ENCODE measurements around the gene PKP2. TPM values are rescaled to one million over a fixed set of nuclear protein-coding genes. Genes with fewer than 3 reads are reported as not detected.

The PKP2 gene
- total RNA-seq, 2 donors from 2014 or later: 130 to 187 TPM

DNA sequence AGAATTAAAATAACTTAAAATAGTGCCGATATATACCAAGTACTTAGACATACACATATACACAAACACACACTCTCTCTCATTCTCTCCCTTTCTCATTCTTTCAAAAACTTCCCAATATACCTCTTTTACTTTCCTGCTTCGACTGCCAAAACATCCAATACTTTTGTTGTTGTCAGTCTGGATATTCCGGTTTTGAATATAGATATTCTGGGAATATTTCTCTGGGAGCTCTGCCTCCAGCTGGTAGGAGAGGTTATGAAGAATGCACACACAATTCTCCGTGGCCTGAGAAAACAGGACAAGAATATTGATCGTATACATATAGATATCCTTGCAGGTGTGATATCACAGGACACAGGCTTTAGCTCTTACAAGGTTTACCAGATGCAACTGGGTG lies 74.2 kb downstream of the PKP2 start:
- intact Hi-C loops (cut with DNase I): no loop called here
- Histone ChIP-seq H3K27ac (no peak overlapping the region), H3K36me3 (no peaks in the 10 kb centered on the region), H3K27me3 (no peaks in the 10 kb centered on the region), H3K4me3 (no peak overlapping the region), H3K4me1 (no peaks in the 10 kb centered on the region), H3K9me3 (no peaks in the 10 kb centered on the region), H3K9ac (ENCODE audit: low read depth in 2 of 2, low read length in 2 of 2) (no peak overlapping the region)
- DNase-seq: no peak
- no peak for TF ChIP-seq CTCF (IDR thresholded peaks at IDR 0.05)

GRCh38 chr12:32821710-32822109 lies 74.9 kb downstream of the PKP2 start:
- H3K27me3 ChIP-seq: no peaks in the 10 kb centered on the region
- intact Hi-C loops (cut with DNase I): no loop called here
- H3K27ac ChIP-seq: no peak overlapping the region
- no peak overlapping the region for H3K4me3 ChIP-seq
- H3K36me3 ChIP-seq: no peaks in the 10 kb centered on the region
- DNase-seq: no peak
- no peaks in the 10 kb centered on the region for H3K9me3 ChIP-seq
- H3K9ac ChIP-seq (ENCODE audit: low read depth in 2 of 2, low read length in 2 of 2): no peak overlapping the region
- no peak for TF ChIP-seq CTCF (IDR thresholded peaks at IDR 0.05)
- H3K4me1 ChIP-seq: no peaks in the 10 kb centered on the region

DNA sequence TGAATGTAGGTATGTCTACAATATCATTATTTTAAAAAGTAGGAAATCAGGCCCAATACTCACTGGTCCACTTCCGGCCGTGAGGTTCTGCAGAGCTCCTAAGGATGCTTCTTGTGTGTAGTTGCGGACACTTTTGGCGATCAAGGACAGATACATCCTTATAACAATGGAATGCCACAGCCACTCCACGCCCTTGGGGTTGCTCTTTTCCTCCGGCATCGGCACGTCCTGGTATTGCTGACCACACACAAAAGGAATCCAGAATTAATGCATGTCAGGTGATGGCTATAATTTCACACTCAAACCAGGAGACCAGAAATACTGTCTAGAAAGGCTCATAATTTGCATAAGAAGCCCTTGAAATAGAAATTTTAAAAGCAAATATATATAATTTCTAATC lies 75.3 kb downstream of the PKP2 start:
- H3K9me3 ChIP-seq: no peaks in the 10 kb centered on the region
- H3K4me3 ChIP-seq: no peak overlapping the region
- DNase-seq: no peak
- no peaks in the 10 kb centered on the region for H3K36me3 ChIP-seq
- no peak overlapping the region for H3K27ac ChIP-seq
- no peaks in the 10 kb centered on the region for H3K27me3 ChIP-seq
- TF ChIP-seq CTCF (IDR thresholded peaks at IDR 0.05): no peak
- intact Hi-C loops (cut with DNase I): no loop called here
- no peaks in the 10 kb centered on the region for H3K4me1 ChIP-seq
- H3K9ac ChIP-seq (ENCODE audit: low read depth in 2 of 2, low read length in 2 of 2): no peak overlapping the region

DNA sequence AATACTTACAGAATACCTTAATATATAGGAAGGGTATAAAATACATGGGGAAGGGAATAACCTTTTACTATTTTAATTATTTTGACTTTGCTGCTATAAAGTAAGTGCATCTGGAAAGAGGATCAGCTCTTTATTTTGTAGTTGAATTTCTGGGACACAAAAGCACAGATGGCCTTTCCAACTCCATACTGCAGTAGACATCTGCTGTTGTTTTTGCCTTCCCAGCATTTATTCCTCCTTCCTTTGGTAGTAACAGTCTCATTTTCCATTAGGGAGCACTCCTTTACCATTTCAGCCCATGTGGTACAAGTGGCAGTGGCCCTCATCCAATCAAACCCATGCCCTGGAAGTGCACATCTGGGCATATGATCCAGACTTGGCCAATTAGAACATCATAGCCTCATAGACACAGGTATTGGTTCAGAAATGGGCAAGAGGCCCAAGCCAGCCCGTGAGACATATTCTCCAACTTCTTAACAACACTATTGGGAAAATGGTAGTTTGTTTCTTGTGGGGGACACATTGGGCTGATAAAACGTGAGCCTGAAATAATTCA lies 76.1 kb downstream of the PKP2 start:
- H3K36me3 ChIP-seq: no peaks in the 10 kb centered on the region
- intact Hi-C loops (cut with DNase I): no loop called here
- DNase-seq: no peak
- H3K4me3 ChIP-seq: no peak overlapping the region
- H3K4me1 ChIP-seq: no peaks in the 10 kb centered on the region
- H3K27me3 ChIP-seq: no peaks in the 10 kb centered on the region
- no peak overlapping the region for H3K9ac ChIP-seq (ENCODE audit: low read depth in 2 of 2, low read length in 2 of 2)
- no peak for TF ChIP-seq CTCF (IDR thresholded peaks at IDR 0.05)
- H3K9me3 ChIP-seq: no peaks in the 10 kb centered on the region
- no peak overlapping the region for H3K27ac ChIP-seq

DNA sequence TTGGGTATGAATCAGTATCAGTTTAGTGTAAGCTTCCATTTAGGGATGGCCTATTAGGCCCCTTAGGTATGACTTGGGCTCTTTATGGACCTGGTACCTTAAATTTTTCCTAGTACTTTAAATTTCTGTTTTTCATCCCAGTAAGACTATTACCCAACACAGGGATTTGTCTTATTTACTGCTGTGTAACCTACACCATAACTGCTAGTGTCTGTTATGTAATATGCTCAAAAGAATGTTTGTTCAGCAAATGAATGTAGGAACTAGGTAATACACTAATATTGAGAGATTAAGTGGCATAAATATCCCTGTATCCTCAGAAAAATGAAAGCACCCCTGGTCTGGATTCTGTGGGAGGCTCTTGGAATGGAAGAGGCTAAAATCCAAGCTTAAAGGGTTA lies 77.2 kb downstream of the PKP2 start:
- no peak overlapping the region for H3K4me3 ChIP-seq
- no peaks in the 10 kb centered on the region for H3K27me3 ChIP-seq
- H3K9me3 ChIP-seq: no peaks in the 10 kb centered on the region
- H3K36me3 ChIP-seq: no peaks in the 10 kb centered on the region
- intact Hi-C loops (cut with DNase I): no loop called here
- no peak for DNase-seq
- no peak for TF ChIP-seq CTCF (IDR thresholded peaks at IDR 0.05)
- no peak overlapping the region for H3K27ac ChIP-seq
- no peaks in the 10 kb centered on the region for H3K4me1 ChIP-seq
- no peak overlapping the region for H3K9ac ChIP-seq (ENCODE audit: low read depth in 2 of 2, low read length in 2 of 2)

All from colonic mucosa (tissue), 4 donors.